ENCODE data around the gene PICK1. TPM values are rescaled to one million over a fixed set of nuclear protein-coding genes. Genes with fewer than 3 reads are reported as not detected.

PICK1 gene
- total and polyA plus RNA-seq, 2 of the 13 experiments (the other 11 are each of a cell fraction or from before 2014, with no cell fraction given), result 19.3 to 25.3 TPM

DNA sequence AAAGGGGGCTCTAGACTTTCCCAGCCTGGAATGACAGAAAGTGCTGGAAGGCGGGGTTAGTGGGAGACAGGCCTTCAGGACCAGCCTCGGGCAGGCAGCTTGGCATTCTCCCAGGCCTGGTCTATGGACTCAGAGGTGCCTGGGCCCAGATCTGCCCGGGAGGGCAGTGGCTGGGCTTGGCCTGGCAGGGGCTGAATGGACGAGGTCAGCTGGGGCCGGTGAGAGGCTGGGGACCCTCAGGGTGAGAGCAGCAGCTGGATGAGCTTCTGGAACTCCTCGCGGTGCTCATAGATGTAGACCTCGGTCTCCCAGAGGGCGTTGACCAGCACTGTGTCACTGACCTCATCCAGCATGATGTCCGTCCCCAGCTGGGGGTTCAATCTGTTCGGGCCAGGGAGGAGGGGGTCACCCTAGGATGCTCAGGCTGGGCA is 54.7 kb downstream of the PICK1 start (continued):
- TF ChIP-seq, protein P1, sequence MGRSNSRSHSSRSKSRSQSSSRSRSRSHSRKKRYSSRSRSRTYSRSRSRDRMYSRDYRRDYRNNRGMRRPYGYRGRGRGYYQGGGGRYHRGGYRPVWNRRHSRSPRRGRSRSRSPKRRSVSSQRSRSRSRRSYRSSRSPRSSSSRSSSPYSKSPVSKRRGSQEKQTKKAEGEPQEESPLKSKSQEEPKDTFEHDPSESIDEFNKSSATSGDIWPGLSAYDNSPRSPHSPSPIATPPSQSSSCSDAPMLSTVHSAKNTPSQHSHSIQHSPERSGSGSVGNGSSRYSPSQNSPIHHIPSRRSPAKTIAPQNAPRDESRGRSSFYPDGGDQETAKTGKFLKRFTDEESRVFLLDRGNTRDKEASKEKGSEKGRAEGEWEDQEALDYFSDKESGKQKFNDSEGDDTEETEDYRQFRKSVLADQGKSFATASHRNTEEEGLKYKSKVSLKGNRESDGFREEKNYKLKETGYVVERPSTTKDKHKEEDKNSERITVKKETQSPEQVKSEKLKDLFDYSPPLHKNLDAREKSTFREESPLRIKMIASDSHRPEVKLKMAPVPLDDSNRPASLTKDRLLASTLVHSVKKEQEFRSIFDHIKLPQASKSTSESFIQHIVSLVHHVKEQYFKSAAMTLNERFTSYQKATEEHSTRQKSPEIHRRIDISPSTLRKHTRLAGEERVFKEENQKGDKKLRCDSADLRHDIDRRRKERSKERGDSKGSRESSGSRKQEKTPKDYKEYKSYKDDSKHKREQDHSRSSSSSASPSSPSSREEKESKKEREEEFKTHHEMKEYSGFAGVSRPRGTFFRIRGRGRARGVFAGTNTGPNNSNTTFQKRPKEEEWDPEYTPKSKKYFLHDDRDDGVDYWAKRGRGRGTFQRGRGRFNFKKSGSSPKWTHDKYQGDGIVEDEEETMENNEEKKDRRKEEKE (IDR thresholded peaks at IDR 0.05), result no peak
- TF ChIP-seq SPEN (CRISPR knock-in tag; IDR thresholded peaks at IDR 0.05; ENCODE audit: low read depth) (0 out of 2 replicates have a peak, but pooled peaks have one; percentile 22), HOXA3 (CRISPR knock-in tag; IDR thresholded peaks at IDR 0.05) (0 out of 2 replicates have a peak, but pooled peaks have one; percentile 9), TBX3 (IDR thresholded peaks at IDR 0.05; ENCODE audit: borderline replicate concordance) (no peak), ZSCAN21 (CRISPR knock-in tag; IDR thresholded peaks at IDR 0.05; ENCODE audit: borderline replicate concordance) (0 out of 2 replicates have a peak, but pooled peaks have one; percentile 25)
- TF ChIP-seq, protein P2, sequence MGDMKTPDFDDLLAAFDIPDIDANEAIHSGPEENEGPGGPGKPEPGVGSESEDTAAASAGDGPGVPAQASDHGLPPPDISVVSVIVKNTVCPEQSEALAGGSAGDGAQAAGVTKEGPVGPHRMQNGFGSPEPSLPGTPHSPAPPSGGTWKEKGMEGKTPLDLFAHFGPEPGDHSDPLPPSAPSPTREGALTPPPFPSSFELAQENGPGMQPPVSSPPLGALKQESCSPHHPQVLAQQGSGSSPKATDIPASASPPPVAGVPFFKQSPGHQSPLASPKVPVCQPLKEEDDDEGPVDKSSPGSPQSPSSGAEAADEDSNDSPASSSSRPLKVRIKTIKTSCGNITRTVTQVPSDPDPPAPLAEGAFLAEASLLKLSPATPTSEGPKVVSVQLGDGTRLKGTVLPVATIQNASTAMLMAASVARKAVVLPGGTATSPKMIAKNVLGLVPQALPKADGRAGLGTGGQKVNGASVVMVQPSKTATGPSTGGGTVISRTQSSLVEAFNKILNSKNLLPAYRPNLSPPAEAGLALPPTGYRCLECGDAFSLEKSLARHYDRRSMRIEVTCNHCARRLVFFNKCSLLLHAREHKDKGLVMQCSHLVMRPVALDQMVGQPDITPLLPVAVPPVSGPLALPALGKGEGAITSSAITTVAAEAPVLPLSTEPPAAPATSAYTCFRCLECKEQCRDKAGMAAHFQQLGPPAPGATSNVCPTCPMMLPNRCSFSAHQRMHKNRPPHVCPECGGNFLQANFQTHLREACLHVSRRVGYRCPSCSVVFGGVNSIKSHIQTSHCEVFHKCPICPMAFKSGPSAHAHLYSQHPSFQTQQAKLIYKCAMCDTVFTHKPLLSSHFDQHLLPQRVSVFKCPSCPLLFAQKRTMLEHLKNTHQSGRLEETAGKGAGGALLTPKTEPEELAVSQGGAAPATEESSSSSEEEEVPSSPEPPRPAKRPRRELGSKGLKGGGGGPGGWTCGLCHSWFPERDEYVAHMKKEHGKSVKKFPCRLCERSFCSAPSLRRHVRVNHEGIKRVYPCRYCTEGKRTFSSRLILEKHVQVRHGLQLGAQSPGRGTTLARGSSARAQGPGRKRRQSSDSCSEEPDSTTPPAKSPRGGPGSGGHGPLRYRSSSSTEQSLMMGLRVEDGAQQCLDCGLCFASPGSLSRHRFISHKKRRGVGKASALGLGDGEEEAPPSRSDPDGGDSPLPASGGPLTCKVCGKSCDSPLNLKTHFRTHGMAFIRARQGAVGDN (CRISPR knock-in tag; IDR thresholded peaks at IDR 0.05), result peak; percentile 62

Measured in HepG2 (cell line).